ENCODE data around the gene SWAP70.
A peak's percentile ranks its signal among the peaks of the same experiment; 100 is the strongest.

Gene SWAP70

GRCh38 chr11:9656864-9657263 lies 7.0 kb upstream of the SWAP70 start:
- no peak for TF ChIP-seq CTCF (IDR thresholded peaks at IDR 0.05; ENCODE audit: low read depth, low read length)
- no peaks in the 10 kb centered on the region for H3K9me3 ChIP-seq
- no peak overlapping the region for H3K4me3 ChIP-seq (ENCODE audit: low read depth, low read length)
- H3K4me1 ChIP-seq, result no peaks in the 10 kb centered on the region; the same call in 1 of the 2 replicates
- no peak for DNase-seq
- H3K27me3 ChIP-seq, result no peaks in the 10 kb centered on the region
- H3K36me3 ChIP-seq, result no peaks in the 10 kb centered on the region

GRCh38 chr11:9657531-9657930 lies 6.3 kb upstream of the SWAP70 start:
- TF ChIP-seq CTCF (IDR thresholded peaks at IDR 0.05; ENCODE audit: low read depth, low read length), result no peak
- H3K27me3 ChIP-seq, result no peaks in the 10 kb centered on the region
- H3K4me3 ChIP-seq (ENCODE audit: low read depth, low read length), result no peak overlapping the region
- H3K9me3 ChIP-seq, result no peaks in the 10 kb centered on the region
- no peaks in the 10 kb centered on the region for H3K36me3 ChIP-seq
- DNase-seq, result no peak
- H3K4me1 ChIP-seq, result no peaks in the 10 kb centered on the region

- no peaks in the 10 kb centered on the region for H3K4me1 ChIP-seq
- no peaks in the 10 kb centered on the region for H3K36me3 ChIP-seq
- no peak for TF ChIP-seq CTCF (IDR thresholded peaks at IDR 0.05; ENCODE audit: low read depth, low read length)
- H3K27me3 ChIP-seq, result no peaks in the 10 kb centered on the region
- H3K4me3 ChIP-seq (ENCODE audit: low read depth, low read length), result no peak overlapping the region
- no peak for DNase-seq
- no peaks in the 10 kb centered on the region for H3K9me3 ChIP-seq
Measured at GRCh38 chr11:9660886-9661285, 3.0 kb upstream of the SWAP70 start.

- H3K4me1 ChIP-seq, result no peaks in the 10 kb centered on the region
- no peaks in the 10 kb centered on the region for H3K9me3 ChIP-seq
- H3K27me3 ChIP-seq, result no peaks in the 10 kb centered on the region
- no peaks in the 10 kb centered on the region for H3K36me3 ChIP-seq
- no peak for TF ChIP-seq CTCF (IDR thresholded peaks at IDR 0.05; ENCODE audit: low read depth, low read length)
- no peak overlapping the region for H3K4me3 ChIP-seq (ENCODE audit: low read depth, low read length)
- no peak for DNase-seq
Measured at GRCh38 chr11:9662273-9662672, 1.6 kb upstream of the SWAP70 start.

- TF ChIP-seq CTCF (IDR thresholded peaks at IDR 0.05; ENCODE audit: low read depth, low read length), result no peak
- peak overlapping the region; percentile 74 for H3K4me3 ChIP-seq (ENCODE audit: low read depth, low read length)
- peak; percentile 16 for DNase-seq
Measured at GRCh38 chr11:9664276-9665171, 647 bp downstream of the SWAP70 start.

GRCh38 chr11:9665749-9666148 lies 1.9 kb downstream of the SWAP70 start:
- Histone ChIP-seq H3K4me3 (ENCODE audit: low read depth, low read length) (no peak overlapping the region), H3K36me3 (no peaks in the 10 kb centered on the region), H3K27me3 (no peaks in the 10 kb centered on the region), H3K9me3 (no peaks in the 10 kb centered on the region), H3K4me1 (no peaks in the 10 kb centered on the region)
- TF ChIP-seq CTCF (IDR thresholded peaks at IDR 0.05; ENCODE audit: low read depth, low read length), result no peak
- no peak for DNase-seq

More at GRCh38 chr11:9664276-9665171, 647 bp downstream of the SWAP70 start:
- no peaks in the 10 kb centered on the region for H3K9me3 ChIP-seq
- H3K27me3 ChIP-seq, result no peaks in the 10 kb centered on the region
- H3K4me1 ChIP-seq, result no peaks in the 10 kb centered on the region
- no peaks in the 10 kb centered on the region for H3K36me3 ChIP-seq

Measured in BE2C (cell line).